CD4-positive, alpha-beta T cell treated with Interleukin-17A for 1 hour (primary cell): ENCODE data around the gene POGZ.
"Not testable (repeated sequence)": the region's sequence is repeated elsewhere in the genome, so short reads cannot be mapped to it uniquely, and the experiment has no call there.

Experiments
- DNase-seq: peaks from one replicate; pipeline ENCODE4 v3.0.0-alpha.2; 2020

POGZ gene

GRCh38 chr1:151408891-151409290, 50.4 kb downstream of the POGZ start:
- DNase-seq = no peak

DNA sequence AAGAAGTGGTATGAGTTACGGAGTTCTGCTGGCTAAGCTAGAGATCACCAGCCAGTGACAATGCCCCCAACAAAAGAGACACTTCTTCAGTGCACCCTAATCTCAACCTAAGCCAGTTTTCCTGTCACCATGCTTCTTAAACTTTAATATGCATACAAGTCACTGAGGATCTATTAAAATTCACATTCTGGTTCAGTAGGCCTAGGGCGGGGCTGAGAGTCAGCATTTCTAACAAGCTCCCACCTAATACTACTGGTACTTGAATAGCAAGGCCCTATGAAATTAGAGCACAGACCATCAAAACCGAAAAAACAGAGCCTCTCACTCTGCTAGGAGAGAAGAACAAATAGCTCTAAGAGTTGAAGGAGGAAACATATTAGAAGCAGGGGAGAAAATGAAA, 52.0 kb downstream of the POGZ start:
- DNase-seq = no peak

- DNase-seq = no peak
These were observed 53.1 kb downstream of the POGZ start for GRCh38 chr1:151406176-151406575.

- no peak for DNase-seq
These were observed 53.9 kb downstream of the POGZ start for GRCh38 chr1:151405187-151405951.

DNA sequence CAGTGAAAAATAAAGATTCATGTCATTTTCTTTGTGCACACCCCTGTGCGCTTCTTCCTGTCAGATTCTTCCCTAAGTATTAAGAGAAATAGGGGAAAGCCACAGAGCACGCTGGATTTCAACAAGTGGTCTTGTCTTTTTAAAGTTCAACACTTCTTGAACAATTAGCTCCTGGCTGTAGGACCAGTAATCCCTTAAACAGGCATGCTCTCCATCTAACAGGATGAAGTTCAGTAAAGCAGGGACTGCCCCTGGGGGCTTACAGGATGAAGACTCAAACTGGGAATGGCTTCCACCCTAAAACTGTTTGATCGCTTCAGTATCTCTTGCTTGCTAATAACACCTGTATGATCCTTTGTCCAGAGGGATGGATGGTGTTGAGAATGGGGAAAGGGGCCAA, 55.7 kb downstream of the POGZ start:
- no peak for DNase-seq

- DNase-seq = no peak
These were observed 56.5 kb downstream of the POGZ start for GRCh38 chr1:151402764-151403163.

DNA sequence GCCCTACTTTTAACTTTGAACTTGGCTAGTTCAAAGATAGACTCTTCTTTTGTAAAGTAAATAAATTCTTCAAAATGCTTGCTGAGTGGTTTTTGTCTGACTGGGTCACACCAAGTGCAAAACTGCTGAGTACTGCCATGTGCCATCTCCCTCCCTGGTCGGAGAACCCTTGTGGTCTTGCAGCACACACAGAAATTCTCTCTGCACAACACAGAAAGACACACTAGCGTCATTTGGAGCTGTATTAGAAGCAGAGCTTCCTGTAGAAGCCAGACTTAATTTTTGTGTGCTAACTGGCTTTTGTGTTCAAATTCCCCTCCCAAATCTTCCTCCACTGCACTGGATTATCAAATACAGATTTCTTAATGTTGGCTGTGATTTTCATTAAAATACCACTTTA, 57.4 kb downstream of the POGZ start:
- no peak for DNase-seq

DNA sequence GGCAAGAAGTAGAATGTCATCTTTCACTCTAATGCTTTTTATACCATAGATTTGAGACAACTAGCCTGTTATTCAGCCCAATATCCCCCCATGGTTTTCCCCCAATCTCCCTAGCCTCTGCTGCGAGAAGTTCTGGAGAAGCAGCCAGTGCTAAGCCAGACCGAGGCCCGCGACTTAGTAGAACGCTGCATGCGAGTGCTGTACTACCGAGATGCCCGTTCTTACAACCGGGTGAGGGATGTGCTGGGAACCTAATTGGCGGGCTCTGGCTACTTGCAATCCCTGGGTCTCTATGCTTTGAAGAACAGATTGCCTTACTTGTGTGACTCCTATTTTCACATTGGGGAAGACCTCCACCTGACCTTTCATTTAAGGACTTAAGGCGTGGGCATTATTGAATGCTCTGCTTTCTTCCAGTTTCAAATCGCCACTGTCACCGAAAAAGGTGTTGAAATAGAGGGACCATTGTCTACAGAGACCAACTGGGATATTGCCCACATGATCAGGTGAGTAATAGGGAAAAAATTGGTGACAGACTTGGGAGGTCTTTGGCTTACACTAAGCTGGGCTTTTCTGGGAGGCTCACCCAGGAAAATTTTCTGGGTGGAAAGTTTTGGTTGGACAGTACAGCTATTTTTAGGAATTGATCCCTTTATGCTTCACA, 58.0 kb downstream of the POGZ start:
- DNase-seq = no peak

- DNase-seq = peak; percentile 93
These were observed 59.7 kb downstream of the POGZ start, which contains the start of gene PSMB4 for GRCh38 chr1:151399324-151400171. Gene PSMB4 (plus strand): TSS chr1:151399573. CDS start chr1:151399588, 15 bp downstream.

DNA sequence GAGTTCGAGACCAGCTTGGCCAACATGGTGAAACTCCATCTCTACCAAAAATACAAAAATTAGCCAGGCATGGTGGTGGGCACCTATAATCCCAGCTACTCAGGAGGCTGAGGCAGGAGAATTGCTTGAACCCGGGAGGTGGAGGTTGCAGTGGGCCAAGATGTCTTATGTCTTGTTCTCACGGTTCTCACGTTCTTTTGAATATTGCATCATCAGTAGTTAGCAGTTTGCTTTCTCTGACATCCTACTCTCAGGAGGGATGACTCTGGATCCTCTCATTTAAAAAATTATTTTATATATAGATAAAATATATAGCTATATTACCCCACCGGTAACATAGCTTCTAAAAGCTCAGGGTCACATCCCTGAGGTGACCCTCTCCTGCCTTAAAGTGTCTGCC, 63.0 kb downstream of the POGZ start:
- DNase-seq = not testable (repeated sequence)

DNA sequence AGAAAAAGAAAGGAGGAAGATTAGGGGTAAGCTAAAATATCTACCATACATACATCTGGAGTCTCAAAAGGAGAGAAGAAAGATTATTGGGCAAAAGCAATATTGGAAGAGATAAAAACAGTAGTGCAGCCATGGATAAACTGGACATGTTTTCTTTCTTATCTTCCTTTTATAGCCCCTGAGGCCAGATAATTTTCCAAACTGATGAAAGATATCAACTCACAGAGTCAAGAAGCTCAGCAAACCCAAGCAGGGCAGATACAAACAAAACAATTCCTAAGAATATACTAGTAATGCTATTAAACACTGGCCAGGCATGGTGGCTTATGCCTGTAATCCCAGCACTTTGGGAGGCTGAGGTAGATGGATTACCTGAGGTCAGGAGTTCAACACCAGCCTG, 65.7 kb downstream of the POGZ start:
- DNase-seq = no peak

DNA sequence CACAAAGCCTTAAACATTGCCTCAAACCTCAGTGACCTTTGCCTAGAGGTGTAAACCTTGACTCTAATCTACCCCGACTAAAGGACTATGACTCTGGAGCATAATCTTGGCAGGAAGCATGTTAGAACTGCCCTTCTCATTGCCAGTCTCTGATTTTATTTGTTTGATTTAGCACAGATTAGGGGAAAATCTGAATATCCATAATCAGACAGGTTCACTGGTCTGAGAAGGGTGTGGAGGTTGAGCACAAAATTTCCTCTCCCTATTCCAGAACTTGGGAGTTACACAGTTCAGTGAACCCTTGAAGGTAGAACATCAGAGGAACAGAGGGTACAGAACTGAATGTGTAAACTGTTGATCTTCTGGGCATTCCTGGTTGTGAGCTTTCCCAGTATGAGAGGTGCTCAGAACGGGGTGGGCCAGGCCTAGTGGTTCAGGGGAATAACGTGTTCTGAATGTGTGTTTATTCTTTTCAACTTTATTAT, 68.2 kb downstream of the POGZ start:
- DNase-seq = no peak

- DNase-seq = not testable (repeated sequence)
These were observed 68.8 kb downstream of the POGZ start for GRCh38 chr1:151390221-151391078.

DNA sequence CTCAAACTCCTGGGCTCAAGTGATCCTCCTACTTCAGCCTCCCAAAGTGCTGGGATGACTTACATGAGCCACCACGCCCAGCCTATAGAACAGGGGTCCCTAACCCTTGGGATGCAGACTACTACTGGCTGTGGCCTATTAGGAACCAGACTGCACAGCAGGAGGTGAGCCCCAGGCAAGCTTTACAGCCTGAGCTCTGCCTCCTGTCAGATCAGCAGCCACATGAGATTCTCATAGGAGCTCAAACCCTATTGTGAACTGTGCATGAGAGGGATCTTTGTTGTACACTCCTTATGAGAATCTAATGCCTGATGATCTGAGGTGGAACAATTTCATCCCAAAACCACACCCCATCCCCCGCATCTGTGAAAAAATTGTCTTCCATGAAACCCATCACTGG, 73.3 kb downstream of the POGZ start:
- no peak for DNase-seq

- DNase-seq = no peak
These were observed 74.7 kb downstream of the POGZ start for GRCh38 chr1:151384584-151384983.

- DNase-seq = no peak
These were observed 82.0 kb downstream of the POGZ start for GRCh38 chr1:151377150-151377884.

DNA sequence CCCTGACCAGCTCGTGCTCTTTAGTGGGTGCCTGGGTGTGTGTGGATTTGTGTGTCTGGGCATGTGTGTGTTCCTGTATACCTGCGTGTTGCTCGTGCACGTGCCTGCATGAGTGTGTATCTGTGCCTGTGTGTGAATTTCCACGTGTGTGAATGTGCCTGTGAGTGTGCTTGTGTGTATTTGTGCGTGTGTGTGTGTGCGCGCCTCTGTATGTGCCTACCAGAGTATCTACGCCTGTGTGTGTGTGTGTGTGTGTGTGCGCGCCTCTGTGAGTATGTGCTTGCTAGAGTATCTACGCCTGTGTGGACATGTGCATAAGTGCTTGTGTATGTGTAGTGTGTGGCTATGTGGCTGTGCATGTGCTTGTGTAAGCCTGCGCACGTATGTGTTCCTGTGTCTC, 86.1 kb downstream of the POGZ start:
- DNase-seq = no peak

GRCh38 chr1:151372058-151372934, 87.0 kb downstream of the POGZ start, which contains the start of gene SELENBP1:
Gene SELENBP1 (minus strand): TSS chr1:151372705. CDS start chr1:151372641, 64 bp downstream.
- no peak for DNase-seq

GRCh38 chr1:151371370-151372057, 87.8 kb downstream of the POGZ start:
- DNase-seq = no peak
